ENCODE measurements around the gene NBPF11.
"Not testable (repeated sequence)": the region's sequence is repeated elsewhere in the genome, so short reads cannot be mapped to it uniquely, and the experiment has no call there.

Gene NBPF11

DNA sequence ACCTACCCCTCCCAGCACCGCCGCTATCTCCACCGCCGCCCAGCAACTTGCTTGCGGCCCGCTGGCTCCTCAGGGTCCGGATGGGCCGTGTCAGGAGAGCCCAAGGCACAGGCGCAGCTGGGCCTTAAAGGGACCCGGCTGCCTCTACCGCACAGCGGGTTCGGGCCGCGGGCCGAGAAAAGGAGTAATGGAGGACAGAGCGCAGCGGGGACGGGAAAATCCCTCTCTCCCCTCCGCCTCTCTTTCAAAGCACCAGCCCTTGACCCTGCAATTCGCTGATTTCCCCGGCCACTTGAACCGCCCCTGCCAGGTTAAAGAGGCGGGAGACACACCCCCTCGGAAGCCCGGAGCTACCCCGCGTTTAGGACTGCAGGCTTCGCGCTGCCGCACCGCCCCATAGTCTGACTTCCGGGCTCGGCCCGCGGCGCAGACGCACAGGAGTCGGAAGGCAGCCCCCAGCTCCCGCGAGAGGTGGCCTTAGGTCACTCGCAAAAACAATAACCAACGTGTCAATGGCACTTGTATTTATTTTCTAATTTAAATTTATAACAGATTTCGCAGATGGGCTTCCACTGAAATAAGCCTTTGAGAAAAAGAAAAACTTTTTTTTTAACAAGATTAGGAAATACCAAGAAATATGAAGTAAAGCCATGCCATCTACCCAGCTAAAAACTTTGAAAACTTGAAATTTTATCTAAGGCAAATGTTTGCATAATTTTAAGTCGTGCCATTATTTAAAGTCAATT is at the start of gene NBPF11:
Gene NBPF11, minus strand, starts transcription at position 371 of the 746 bp plus-strand sequence. CDS start 25,278 bp downstream, outside the sequence.
- DNase-seq = peak; percentile 89

- not testable (repeated sequence) for DNase-seq
Observed at GRCh38 chr1:148197396-148197795, 45.3 kb upstream of the NBPF11 start.

DNA sequence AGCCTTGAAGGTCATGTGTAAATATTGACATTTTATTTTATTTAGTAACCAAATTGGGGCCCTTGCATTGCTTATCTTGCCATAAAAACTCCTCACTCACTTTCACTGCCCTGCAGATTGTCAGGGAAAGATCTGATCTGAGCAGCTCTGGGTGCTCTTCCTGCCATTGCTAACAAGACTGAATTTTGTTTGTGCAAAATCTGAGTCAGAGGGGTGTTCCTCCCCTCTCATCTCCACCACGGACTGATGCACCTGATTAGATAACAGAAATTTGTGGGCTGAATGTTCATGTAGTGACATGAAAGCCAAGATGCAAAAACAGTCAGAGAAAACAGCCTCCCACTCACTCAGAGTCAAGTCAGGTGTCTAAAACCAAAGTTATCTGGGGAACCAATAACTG is 44.9 kb upstream of the NBPF11 start:
- DNase-seq = not testable (repeated sequence)

GRCh38 chr1:148195115-148195514 is 43.0 kb upstream of the NBPF11 start:
- not testable (repeated sequence) for DNase-seq

GRCh38 chr1:148188768-148189167 is 36.7 kb upstream of the NBPF11 start:
- DNase-seq = not testable (repeated sequence)

DNA sequence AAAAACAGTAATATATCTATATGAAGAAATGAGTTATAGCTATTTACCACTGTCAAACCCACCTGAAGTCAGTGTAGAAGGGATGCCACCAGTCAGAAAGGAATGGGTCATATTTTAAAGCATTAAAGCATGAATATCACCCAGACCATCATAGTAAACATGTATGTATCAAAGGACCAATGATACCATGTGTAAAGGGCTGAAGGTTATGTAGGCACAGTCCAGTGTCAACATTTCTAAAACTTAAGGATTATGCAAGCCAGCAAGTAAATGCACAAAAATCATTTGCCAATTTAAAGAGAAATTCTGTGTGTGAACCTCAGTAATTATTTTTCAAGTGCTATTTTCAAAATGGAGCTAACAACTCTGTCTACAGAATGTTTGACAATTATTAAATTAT is 26.6 kb upstream of the NBPF11 start:
- DNase-seq = not testable (repeated sequence)

DNA sequence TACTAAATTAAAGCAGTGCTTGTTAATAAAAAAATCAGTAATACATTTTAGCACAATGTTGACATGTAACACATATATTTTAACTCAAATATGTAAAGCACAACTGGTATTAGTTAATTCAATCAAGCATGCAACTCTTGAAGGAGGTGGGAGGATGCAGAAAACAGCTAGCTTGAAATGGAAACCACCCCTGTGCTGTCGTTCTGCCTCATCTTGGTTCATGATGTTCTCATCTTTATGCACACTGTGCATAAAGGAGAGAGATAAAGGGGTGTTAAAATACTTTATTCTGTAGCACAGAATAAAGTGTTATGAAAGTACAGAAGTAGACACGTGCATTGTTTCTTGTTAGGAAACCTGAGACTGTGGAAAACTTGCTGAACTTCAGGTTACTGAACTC is 23.3 kb upstream of the NBPF11 start:
- not testable (repeated sequence) for DNase-seq

GRCh38 chr1:148171995-148172394 is 19.9 kb upstream of the NBPF11 start:
- DNase-seq = not testable (repeated sequence)

- no peak for DNase-seq
Observed at GRCh38 chr1:148166558-148167492, 14.7 kb upstream of the NBPF11 start.

- peak; percentile 14 for DNase-seq
Observed at GRCh38 chr1:148162363-148162762, 10.3 kb upstream of the NBPF11 start.

DNA sequence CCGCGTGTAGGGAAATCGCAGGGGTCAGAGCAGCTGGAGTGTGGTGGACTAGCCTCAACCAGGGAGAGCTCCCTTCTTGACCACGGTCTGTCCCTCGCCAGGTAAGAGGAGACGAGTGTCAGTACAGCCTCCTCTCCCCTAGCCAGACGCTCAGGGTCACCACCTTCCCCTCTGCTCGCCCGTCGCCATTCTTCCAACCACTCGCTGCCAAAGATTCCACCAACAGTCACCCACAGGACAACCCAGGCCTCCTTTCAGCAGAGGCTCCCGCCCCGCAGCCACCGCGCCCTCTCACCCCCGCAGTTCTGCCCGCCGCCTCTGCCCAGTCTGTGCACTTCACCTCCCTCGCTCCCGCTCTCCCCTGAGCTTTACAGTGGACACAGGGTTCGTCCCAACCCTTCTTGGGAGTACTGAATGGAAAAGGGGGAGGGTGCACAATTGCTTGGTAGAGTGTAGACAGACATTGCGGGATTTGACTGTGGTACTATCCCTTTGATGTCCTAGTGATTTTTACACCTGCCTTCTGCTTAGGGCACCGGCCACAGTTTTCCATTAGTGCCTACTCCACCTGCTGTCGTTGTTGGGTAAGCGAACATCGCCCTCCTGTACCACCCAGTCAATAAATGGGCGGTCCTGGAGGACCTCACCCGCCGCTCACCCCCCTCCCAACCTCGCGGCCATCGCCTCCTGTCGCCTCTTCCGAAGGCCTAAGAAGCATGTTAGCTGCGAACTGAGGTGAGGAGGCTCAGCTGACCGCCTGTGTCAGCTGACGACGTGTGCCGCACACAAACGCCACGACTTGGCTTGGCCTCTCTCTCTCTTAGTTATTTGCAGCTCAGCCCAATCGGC is 9.2 kb upstream of the NBPF11 start:
- DNase-seq = peak; percentile 24

- DNase-seq = peak; percentile 42
Observed at GRCh38 chr1:148160343-148161052, 8.4 kb upstream of the NBPF11 start.

DNA sequence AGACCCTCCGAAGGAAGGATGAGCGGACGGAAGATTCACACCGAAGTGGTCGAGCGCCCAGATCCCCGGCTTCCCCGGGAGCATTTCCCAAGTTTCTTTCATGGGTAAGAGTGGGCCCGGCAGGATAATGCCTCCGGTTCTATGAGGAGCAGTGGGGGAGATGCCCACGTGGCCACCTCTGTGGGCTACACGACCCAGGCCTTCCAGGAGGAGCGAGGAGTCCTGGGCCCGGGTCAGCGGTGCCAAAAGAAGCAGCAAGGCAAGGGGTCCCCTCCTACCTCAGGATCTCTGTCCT is 7.9 kb upstream of the NBPF11 start:
- no peak for DNase-seq

- DNase-seq = peak; percentile 28
Observed at GRCh38 chr1:148158341-148159003, 6.4 kb upstream of the NBPF11 start.

DNA sequence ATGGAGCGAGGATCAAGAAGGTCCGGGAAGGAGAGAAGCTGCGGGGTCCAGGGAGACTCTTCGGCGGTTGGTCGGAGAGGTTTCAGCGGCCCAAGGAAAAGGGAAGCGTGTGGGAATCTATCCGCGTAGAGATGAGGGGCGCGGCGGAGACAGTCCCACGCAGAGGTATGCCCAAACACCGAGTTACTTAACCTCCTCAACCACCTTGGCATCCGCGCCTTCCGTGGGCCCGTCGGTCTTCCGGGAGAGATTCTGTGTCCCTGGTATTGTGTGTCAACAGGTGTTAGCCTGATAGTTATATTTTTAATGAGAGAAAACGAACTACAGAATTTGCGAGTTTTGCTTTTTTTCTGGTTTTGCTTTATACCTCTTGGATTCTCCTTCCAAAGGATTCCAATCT is 5.7 kb upstream of the NBPF11 start:
- DNase-seq = not testable (repeated sequence)

DNA sequence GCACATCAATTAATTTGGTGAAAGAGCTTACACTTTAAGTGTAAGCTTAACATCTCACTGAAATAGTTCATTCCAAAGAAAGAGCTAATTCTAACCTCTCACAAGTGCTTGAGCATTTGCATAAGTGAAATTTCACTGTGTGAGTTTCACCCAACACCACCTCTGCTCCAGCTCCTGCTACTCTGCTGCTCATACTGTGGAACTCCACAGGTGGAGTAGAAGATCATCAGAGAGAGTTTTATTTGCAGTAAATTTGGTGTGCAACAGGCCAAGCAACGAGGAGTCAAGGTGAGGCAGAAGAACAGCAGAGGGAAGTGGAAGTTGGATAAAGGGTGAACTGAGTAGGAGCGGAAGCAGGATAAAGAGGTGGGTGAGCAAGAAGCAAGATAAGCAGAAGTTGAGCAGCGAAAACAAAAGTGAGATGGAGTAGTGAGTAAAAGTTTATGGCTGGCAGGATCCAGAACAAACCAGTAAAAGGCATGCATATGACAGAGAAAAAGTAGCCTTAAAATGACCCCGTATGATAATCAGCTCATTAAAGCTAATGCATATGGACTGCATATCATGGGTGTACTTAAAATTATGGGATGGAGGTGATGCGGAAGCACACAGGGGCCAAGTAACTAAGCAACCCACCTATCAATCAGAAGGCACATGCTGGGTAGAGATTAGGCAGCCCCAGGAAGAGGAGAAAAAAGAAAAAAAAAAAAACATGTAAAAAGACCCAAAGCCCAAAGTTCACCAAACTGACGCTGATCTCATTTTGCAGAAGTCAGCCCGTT is 3.6 kb upstream of the NBPF11 start:
- not testable (repeated sequence) for DNase-seq

GRCh38 chr1:148152795-148153194 is 714 bp upstream of the NBPF11 start:
- not testable (repeated sequence) for DNase-seq

DNA sequence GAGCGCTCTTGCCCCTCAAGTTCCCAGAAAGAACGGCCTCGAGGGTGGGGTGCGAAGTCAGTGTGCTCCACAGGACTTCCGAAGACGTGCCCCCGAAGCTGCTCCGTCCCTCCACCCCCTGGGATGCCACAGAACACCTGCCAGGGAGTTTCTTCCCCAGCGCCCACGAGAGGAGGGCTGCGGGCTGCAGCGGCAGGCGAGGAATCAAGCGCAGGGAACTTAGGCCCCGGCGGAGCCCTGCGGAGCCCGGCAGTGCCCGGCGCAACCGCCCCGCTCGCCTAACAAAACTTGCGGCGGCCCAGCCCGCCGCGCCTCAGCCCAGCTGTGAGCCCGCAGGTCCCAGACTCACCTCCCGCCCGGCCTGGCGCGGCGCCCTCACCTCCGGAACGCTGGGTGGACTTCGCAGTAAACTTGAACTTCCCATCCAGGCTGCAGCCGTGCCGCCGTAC is 686 bp downstream of the NBPF11 start:
- peak; percentile 28 for DNase-seq

GRCh38 chr1:148150945-148151344 is 1.1 kb downstream of the NBPF11 start:
- not testable (repeated sequence) for DNase-seq

GRCh38 chr1:148150014-148150413 is 2.1 kb downstream of the NBPF11 start:
- not testable (repeated sequence) for DNase-seq

All from left hindlimb (tissue), 1 donor.